Kidney glomerular epithelial cell (primary cell): Measurements from ENCODE around the gene SDHA.
"Not testable (repeated sequence)": the region's sequence is repeated elsewhere in the genome, so short reads cannot be mapped to it uniquely, and the experiment has no call there.

Experiments
- DNase-seq: peaks from one replicate; lab custom pipeline; 2025; lab: John Stamatoyannopoulos, UW

SDHA gene

DNA sequence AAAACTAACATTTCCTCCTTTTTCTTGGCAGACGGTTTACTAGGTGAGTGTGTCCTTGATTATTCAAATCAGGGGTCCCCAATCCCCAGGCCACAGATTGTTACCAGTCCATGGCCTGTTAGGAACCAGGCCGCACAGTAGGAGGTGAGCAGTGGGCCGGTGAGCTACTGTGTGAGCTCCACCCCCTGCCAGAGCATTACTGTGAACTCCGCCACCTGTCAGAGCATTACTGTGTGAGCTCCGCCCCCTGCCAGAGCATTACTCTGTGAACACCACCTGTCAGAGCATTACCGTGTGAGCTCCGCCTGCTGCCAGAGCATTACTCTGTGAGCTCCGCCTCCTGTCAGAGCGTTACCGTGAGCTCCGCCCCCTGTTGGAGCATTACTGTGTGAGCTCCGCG, 39.0 kb downstream of the SDHA start:
- no peak for DNase-seq

DNA sequence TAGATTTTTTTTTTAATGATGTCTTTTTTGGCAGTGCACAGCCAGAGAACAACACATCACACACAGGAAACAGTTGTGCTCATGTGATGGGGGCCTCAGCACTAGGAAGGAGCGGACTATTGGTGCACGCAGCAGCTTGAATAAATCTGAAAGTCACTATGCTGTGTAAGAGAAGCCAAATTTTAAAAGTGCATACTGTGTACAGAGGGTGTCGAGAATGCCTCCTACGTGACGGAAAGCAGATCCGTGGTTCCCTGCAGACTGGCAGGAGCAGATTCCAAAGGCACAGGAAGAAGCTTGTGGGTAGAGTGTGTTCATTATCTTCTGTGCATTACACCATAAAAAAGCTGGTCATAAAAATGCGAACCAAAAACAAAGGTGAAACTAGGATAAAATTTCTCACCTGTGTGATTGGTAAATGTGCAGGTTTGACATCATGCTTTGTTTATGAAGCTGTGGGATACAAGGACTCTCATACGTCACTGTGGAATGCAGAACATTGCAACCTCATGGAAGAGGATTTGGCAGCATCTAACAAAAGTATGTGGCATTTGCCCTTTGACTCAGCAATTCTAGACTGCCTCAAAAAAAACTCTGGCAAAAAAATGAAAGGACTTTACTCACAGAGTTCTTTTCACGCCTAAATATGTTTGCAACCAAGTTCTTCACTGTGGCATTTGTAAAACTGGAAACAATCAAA, 45.3 kb downstream of the SDHA start:
- DNase-seq: peak; percentile 91

DNA sequence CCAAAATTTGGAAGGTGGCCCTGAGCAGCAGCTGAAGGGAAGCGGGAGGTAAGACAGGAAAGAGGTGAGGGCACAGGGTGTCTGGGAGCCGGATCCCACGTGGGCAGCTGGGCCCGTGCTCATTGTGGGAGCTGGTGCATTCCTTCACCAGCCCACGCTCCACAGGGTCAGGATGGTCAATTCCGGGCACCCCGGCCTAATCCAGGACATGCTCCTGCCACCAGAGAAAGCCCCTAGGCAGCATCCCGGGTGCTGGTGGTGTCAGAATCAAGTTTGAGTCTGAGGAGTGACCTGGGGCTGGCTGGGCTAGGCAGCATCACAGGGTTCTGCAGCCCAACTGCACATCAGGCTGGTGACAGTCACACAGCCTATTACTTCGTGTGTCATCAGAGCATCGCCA, 46.2 kb downstream of the SDHA start:
- DNase-seq: no peak

DNA sequence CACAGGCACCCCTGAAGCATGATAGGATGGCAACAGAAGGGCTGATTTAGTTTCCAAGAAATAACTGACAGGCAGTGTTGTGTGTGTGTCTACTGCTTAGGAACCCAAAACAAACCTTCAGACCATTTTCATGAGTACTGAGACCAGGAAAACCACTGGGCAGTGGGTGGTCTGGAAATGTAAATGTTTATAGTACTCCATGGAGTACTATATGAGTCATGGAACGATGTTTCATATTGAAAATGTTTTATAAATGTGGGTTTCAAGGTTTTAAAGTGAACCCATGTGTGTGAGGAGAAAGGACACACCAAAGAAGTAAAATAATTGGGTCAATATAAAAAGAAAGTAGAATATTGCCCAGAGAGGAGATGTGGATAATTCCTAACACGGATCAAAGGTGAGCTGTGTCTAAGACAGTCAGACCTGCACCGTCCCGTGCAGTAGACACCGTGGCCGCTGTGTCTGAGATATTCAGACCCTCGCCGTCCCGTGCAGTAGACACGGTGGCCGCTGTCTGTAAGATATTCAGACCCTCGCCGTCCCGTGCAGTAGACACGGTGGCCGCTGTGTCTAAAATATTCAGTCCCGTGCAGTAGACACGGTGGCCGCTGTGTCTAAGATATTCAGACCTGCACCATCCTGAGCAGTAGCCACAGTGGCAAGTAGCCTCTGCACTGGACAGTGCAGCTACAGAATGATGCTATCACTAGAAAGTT, 48.3 kb downstream of the SDHA start:
- DNase-seq: not testable (repeated sequence)

DNA sequence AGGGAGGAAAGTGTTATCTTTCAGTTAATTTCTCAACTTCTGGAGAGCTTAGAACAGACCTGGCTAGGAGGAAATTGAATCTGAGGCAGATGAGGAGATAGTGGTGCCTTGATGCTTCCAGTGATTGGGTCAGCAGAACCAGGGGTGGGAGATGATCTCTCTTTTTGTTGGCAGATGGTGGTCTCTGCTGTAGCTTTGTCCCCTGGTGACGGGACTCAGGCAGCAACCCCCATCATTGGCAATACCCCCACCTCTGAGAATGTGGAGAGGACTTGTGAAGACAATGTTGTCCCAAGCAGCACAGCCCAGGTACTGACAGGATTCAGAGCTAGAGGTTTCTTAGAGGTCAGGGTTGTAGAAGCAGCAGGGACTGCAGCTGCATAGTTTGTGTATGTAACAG, 49.6 kb downstream of the SDHA start:
- no peak for DNase-seq

DNA sequence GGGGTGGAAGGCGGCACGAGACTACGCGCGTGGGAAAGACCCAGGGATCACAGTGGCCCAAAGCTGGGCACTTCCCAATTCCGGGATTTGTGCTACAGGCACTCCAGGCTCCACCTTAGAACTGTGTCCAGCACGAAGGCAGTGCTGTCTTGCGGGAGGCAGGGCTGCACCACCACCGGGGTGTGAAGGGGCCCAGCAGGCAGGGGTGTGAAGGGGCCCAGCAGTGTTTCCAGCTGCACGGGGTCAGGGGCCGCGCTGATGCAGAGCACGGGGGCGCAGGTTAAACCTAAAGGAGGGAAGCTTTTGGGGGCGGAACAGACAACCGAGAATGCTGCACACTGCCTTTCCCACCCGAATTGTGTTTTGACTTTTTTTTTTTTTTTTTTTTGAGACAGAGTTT, 52.2 kb downstream of the SDHA start:
- DNase-seq: no peak

DNA sequence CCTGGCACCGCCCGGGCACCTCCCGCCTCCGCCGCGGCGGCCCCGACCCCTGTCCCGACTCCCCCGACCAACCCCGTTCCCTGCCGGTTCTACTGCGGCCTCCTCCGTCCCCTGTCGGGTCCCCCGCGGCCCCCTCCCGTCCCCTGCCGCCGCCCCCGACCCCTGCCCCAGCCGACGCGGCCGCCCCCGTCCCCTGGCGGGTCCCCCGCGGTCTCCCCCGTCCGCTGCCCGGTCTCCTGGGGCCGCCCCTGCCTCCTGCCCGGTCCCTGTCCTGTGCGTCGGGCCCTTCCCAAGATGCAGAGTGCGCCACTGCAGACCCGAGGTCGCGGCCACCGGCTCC, 53.7 kb downstream of the SDHA start:
- DNase-seq: not testable (repeated sequence)

DNA sequence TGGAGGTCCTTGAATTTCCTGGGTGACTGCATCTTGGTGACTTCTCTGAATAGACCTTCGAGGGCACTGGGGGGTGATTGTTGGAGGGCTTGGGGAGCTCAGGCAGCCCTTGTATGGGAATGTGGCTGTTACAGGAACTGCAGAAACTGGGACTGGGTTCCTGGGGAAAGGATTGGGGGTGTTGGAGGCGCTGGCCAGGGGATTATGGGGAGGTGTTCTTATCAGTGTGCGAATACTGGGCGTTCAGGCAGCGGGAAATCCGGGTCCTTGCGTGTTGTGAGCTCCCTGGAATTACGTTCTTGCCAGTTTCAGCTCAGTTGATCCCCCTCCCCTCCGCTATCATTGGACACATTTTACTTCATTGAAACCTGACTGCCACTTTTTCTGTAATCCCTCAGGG, 55.0 kb downstream of the SDHA start:
- not testable (repeated sequence) for DNase-seq

DNA sequence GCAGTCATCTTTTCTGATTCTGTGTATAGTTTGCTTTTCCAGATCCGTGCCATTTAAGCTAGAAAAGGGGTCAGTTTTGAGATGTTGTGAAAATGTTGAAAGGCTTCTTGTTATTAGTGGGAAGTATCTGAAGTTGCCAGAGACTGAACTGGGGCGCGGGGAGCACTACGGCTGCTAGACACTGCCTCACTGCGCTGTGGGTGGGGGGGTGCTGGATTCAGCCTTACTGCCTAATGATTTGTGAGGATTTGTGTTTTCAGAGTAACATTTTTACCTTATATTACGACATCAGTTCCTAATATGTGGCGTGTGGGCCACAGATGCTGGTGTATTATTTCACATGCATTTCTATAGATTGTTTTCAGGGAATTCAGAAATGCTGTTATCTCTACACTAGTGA, 55.4 kb downstream of the SDHA start:
- not testable (repeated sequence) for DNase-seq

DNA sequence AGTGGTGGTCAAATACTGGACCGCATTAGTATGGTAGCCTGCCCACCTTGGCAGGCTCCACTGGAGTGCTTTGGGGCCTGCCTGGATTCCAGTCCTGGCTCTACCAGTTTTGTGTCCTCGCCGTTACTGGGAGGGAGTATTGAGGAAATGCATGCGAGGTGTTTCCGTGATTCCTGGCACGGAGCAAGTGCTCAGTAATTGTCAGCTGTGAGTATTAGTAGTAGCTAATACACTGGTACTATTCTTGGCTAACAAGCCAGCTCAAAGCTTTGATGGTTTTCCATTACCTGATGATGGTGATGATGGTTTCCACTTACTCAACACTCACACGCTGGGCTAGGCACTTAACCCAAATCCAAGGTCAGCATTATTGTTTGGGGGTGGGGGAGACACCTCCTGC, 56.2 kb downstream of the SDHA start:
- not testable (repeated sequence) for DNase-seq

DNA sequence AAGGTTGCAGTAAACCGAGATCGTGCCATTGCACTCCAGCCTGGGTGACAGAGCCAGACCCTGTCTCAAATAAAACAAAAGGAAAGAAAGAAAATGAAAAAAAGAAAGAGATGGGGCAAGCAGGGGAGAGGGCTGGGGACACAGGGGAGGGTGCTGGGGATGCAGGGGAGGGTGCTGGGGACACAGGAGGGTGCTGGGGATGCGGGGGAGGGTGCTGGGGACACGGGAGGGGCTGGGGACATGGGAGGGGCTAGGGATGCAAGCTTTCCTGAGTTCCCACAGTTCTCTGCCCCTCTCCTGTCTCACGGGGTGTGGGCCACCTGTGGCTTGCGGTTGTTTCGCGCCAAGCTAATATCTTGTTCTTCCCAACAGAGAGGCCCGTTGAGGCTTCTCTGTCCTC, 60.5 kb downstream of the SDHA start:
- no peak for DNase-seq

DNA sequence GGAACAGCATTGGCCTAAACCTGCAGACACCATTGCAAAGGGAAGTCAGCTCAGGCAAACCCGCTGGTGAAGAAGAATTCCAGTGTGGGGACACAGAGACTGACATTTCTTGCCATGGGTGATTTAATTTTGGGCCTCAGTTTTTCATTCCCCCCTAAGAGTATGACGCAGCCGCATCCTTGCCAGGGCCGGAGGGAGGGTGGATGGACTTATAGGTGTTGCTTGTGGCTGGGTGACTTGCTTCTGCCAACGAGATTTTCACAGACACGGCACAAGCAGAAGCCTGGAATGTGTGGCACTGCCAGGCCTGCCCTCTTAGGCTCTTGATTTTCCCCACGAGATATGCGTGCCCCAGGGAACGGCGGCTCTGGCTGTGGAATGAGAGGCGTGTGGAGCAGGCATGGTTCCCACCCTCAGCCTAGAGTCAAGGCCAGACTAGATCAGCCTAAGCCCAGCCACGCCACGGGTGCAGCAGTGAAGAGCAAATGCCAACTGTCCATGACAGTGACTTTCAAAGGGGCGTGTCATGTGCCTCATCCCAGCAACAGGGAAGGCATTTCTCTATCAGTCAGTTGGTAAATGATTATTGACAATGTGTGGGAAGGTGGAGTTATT, 61.0 kb downstream of the SDHA start:
- DNase-seq: not testable (repeated sequence)

DNA sequence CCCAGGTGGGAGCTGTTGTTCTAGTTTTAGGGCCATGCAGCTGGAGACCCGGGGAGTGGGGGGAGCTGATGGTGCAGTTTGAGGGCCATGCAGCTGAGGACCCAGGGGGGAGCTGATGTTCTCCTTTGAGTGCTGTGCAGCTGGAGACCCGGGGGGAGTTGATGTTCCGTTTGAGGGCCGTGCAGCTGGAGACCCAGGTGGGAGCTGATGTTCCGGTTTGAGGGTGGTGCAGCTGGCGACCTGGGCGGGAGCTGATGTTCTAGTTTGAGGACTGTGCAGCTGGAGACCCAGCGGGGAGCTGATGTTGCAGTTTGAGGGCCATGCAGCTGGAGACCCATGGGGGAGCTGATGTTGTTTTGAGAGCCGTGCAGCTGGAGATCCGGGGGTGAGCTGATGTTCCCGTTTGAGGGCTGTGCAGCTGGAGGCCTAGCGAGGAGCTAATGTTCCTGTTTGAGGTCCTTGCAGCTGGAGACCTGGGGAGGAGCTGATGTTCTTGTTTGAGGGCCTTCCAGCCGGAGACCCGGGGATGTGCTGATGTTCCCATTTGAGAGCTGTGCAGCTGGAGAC, 68.0 kb downstream of the SDHA start:
- no peak for DNase-seq

DNA sequence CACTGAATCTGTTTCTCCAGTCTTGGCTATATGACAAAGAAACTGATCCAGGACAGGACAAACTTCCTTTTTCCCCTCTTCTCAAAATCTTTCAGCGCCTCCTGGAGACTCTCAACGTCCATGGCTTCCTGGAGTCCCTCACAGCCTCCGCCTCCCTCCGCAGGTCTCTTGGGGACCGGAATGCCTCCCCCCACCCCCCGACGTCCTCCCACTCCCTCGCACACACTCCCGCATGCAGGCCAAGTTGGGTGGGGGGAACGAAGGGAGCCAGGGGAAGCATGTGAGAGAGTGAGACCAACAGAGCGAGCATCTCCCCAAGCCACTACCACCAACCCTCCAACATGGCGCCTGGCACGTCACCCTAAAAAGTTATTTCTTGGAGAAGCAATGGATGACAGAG, 72.1 kb downstream of the SDHA start:
- not testable (repeated sequence) for DNase-seq

DNA sequence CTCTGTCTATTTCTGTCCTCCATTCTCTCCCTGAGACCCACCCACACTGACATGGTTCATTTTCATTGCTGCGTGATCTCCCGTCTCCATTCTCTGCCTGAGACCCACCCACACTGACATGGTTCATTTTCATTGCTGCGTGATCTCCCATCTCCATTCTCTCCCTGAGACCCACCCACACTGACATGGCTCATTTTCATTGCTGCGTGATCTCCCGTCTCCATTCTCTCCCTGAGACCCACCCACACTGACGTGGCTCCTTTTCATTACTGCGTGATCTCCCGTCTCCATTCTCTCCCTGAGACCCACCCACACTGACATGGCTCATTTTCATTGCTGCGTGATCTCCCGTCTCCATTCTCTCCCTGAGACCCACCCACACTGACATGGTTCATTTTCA, 73.2 kb downstream of the SDHA start:
- DNase-seq: not testable (repeated sequence)

DNA sequence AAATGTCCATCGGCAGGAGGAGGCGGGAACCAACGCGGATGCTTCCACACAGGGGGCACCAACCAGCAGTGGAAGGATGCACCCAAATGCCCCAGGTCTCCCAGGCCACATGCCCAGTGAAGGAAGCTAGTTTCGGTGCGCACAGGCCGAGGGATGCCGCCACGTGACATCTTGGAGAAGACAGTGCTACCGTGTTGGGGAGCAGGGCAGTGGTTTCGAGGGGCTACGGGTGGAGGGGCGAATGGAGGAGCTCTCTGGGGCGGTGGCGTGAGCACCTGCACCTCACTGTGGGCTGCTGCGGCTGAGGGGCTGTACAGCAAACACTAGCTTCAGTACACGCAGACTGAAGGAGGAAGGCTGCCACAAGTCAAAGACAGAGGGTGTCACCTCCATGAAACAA, 76.7 kb downstream of the SDHA start:
- not testable (repeated sequence) for DNase-seq

DNA sequence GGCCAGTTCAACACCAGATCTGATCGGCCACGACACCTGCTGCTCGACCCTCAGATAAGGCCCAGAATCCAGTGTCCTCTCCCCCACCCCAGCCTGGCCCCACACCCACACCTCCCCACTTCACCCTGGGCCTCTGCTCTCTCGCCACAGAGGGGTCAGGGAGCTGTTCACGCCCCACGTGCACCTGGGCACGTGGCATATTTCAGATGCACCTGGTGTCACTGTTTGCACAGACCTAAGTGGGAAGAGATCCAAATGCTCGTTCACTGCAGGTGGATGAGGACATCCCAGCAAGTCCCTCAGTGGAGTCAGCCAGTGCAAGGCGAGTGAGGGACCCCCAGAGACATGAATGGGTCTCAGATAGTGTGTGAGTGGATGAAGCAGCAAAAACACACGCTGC, 78.1 kb downstream of the SDHA start:
- DNase-seq: not testable (repeated sequence)

DNA sequence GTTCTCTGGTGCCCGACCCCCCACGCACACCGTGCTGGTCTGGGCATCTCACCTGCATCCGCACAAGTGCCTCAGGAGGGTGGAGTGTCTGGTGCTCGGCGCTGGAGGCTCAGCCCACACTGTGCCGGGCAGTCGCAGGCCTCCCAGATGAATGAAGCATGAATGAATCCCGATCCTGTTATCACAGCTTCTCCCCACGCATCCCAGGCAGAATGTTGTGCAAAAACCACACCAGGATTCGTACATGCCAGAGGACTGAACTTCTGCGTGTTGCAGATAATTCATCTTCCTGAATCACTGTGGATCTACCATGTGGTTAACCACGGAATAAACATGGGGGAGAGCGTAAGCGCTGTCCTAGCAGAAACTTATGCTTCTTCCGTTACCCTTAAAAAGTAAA, 78.8 kb downstream of the SDHA start:
- DNase-seq: peak; percentile 40

DNA sequence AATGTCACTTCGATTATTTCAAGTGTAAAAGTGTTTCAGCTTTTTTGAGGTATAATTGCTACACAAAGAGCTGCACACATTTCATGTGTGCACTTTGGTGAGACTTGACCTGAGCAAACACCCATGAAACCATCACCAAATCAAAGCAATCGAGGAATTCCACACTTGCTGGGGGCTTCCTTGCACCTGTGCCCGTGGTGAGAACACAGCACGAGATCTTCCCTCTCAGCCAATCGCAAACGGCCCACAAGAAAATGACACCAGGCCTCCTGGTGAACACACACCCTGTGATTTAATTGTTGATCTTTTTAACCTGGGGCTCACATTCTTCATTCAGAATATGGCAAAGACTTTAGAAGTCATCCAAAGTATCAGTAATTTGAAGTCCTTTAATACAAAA, 79.3 kb downstream of the SDHA start:
- not testable (repeated sequence) for DNase-seq

DNA sequence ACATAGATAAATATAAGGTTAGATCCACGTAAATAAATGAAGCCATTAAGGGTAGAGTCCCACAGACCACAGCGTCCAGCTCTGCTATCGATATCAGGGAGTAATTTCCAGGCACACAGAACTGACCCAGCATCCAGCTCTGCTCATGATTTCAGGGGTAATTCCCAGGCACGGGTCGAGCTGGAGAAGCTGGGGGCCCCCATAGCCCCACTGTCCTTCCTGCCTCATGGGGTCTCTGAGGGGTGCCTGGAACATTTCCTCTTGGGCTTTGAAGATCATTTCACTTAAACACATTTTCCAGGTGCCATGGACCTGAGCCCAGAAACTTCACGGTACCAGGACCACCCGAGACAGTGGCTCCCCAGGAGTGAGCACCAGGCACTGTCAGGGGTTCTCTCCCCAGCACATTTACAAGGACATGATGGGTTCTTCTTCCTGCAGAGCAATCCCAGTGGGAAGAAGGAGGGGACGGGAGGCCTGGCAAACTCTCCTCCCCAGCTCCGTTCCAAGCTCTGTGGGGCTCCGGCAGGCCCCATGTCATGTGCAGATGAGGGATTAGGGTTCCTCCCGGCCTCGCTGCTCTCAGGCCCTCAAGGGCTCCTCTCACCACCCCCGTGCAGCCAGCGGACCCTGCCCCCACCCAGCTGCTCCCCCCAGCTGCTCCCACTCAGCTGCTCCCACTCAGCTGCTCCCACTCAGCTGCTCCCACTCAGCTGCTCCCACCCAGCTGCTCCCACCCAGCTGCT, 80.0 kb downstream of the SDHA start:
- DNase-seq: not testable (repeated sequence)

DNA sequence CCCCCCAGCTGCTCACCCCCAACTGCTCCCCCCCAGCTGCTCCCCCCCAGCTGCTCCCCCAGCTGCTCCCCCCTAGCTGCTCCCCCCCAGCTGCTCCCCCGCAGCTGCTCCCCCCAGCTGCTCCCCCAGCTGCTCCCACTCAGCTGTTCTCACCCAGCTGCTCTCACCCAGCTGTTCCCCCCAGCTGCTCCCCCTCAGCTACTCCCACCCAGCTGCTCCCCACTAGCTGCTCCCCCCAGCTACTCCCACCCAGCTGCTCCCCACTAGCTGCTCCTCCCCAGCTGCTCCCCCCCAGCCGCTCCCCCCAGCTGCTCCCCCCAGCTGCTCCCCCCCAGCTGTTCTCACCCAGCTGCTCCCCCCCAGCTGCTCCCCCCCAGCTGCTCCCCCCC, 80.6 kb downstream of the SDHA start:
- no peak for DNase-seq

DNA sequence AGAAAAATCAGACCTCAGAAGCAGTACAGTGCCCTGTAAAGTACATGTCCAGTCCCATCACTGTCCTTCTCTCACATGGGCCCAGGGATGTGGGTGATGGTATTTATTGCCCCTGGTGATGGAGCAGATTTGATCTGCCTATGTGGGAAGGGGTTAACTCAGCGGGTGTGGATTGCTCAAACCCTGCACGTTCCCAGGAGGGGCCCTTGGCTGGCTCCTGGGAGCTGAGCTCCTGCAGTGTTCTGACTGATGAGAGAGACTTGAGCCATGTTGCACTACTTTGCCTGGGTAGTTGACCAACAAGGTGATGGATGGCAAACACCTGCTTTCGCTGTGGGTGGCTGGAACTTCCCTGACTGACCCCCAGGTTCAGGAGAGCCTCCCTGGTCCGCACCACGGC, 81.8 kb downstream of the SDHA start:
- not testable (repeated sequence) for DNase-seq
